Globus pallidus (tissue), 1 donor: Measurements from ENCODE around the gene PASK.
"Not testable (repeated sequence)": the region's sequence is repeated elsewhere in the genome, so short reads cannot be mapped to it uniquely, and the experiment has no call there.

ENCODE experiments used
- DNase-seq: peaks from one replicate; pipeline ENCODE4 v3.0.0-alpha.2; 2015; ENCODE audit warnings: low spot score

Gene PASK

GRCh38 chr2:241148891-241149674, at the start of gene PASK:
TSS of gene PASK (minus strand) at chr2:241149472. CDS start at chr2:241143032, 6,440 bp downstream.
- peak; percentile 92 for DNase-seq

- no peak for DNase-seq
These were observed 49.4 kb upstream of the PASK start for GRCh38 chr2:241198381-241199279.

GRCh38 chr2:241197947-241198346, 48.7 kb upstream of the PASK start:
- no peak for DNase-seq

GRCh38 chr2:241197246-241197645, 48.0 kb upstream of the PASK start:
- DNase-seq: not testable (repeated sequence)

GRCh38 chr2:241195506-241196130, 46.3 kb upstream of the PASK start:
- no peak for DNase-seq

- DNase-seq: no peak
These were observed 45.5 kb upstream of the PASK start for GRCh38 chr2:241194811-241195210.

- DNase-seq: no peak
These were observed 44.0 kb upstream of the PASK start for GRCh38 chr2:241193271-241193670.

GRCh38 chr2:241191081-241191480, 41.8 kb upstream of the PASK start:
- DNase-seq: no peak

- DNase-seq: no peak
These were observed 41.2 kb upstream of the PASK start for GRCh38 chr2:241190291-241190981.

- no peak for DNase-seq
These were observed 40.6 kb upstream of the PASK start for GRCh38 chr2:241189856-241190201.

GRCh38 chr2:241189093-241189855, 40.0 kb upstream of the PASK start:
- DNase-seq: no peak

- DNase-seq: no peak
These were observed 39.3 kb upstream of the PASK start, which contains the start of gene ANO7 for GRCh38 chr2:241188361-241189092. TSS of gene ANO7 (plus strand) at chr2:241188677. CDS start at chr2:241190064, 1,387 bp downstream.

- no peak for DNase-seq
These were observed 38.6 kb upstream of the PASK start for GRCh38 chr2:241187918-241188234.

GRCh38 chr2:241187101-241187917, 38.0 kb upstream of the PASK start:
- no peak for DNase-seq

- DNase-seq: no peak
These were observed 36.7 kb upstream of the PASK start for GRCh38 chr2:241185961-241186360.

GRCh38 chr2:241184901-241185300, 35.6 kb upstream of the PASK start:
- no peak for DNase-seq

GRCh38 chr2:241183221-241183620, 33.9 kb upstream of the PASK start:
- DNase-seq: no peak

GRCh38 chr2:241182531-241183133, 33.4 kb upstream of the PASK start:
- no peak for DNase-seq

- no peak for DNase-seq
These were observed 32.9 kb upstream of the PASK start for GRCh38 chr2:241182126-241182525.
